ENCODE results near the gene SEL1L.

The SEL1L gene

GRCh38 chr14:81430235-81430634, 103.4 kb downstream of the SEL1L start:
- TF ChIP-seq SIN3A (IDR thresholded peaks at IDR 0.05; ENCODE audit: borderline replicate concordance, insufficient read depth, low read length) = no peak
- no peak for TF ChIP-seq POLR2AphosphoS5 (IDR thresholded peaks at IDR 0.05; ENCODE audit: low read depth, low read length)
- TF ChIP-seq TAF1 (IDR thresholded peaks at IDR 0.05; ENCODE audit: borderline replicate concordance, insufficient read depth, low read length) = no peak
- no peak for TF ChIP-seq FOXP2 (optimal IDR thresholded peaks at IDR 0.05; ENCODE audit: borderline replicate concordance, extremely low read depth, extremely low read length, insufficient read depth)
- TF ChIP-seq, protein P1, sequence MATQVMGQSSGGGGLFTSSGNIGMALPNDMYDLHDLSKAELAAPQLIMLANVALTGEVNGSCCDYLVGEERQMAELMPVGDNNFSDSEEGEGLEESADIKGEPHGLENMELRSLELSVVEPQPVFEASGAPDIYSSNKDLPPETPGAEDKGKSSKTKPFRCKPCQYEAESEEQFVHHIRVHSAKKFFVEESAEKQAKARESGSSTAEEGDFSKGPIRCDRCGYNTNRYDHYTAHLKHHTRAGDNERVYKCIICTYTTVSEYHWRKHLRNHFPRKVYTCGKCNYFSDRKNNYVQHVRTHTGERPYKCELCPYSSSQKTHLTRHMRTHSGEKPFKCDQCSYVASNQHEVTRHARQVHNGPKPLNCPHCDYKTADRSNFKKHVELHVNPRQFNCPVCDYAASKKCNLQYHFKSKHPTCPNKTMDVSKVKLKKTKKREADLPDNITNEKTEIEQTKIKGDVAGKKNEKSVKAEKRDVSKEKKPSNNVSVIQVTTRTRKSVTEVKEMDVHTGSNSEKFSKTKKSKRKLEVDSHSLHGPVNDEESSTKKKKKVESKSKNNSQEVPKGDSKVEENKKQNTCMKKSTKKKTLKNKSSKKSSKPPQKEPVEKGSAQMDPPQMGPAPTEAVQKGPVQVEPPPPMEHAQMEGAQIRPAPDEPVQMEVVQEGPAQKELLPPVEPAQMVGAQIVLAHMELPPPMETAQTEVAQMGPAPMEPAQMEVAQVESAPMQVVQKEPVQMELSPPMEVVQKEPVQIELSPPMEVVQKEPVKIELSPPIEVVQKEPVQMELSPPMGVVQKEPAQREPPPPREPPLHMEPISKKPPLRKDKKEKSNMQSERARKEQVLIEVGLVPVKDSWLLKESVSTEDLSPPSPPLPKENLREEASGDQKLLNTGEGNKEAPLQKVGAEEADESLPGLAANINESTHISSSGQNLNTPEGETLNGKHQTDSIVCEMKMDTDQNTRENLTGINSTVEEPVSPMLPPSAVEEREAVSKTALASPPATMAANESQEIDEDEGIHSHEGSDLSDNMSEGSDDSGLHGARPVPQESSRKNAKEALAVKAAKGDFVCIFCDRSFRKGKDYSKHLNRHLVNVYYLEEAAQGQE (IDR thresholded peaks at IDR 0.05; ENCODE audit: insufficient read depth in 1 of 2, low read depth in 2 of 2, low read length in 2 of 2) = no peak

DNA sequence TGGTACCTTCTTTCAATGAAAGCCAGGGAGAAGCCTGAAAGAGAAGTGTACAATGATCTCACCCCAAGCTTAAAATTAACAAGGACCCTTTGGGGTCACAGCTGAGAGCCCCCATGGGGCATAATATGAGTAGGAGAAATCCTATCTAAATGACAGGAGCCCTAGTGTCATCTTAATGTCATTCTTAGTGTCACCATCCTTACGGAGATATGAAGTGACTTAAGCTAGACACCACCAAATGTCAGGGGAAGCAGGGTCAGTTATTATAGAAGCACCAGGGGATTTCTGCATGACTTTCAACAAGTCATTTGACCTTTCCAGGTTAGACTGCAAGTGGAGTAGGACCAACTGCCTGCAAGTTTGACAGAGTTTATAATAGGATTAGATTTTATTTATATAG, 104.6 kb downstream of the SEL1L start:
- TF ChIP-seq SIN3A (IDR thresholded peaks at IDR 0.05; ENCODE audit: borderline replicate concordance, insufficient read depth, low read length) = no peak
- no peak for TF ChIP-seq FOXP2 (optimal IDR thresholded peaks at IDR 0.05; ENCODE audit: borderline replicate concordance, extremely low read depth, extremely low read length, insufficient read depth)
- no peak for TF ChIP-seq POLR2AphosphoS5 (IDR thresholded peaks at IDR 0.05; ENCODE audit: low read depth, low read length)
- TF ChIP-seq TAF1 (IDR thresholded peaks at IDR 0.05; ENCODE audit: borderline replicate concordance, insufficient read depth, low read length) = no peak
- TF ChIP-seq, protein P1 (IDR thresholded peaks at IDR 0.05; ENCODE audit: insufficient read depth in 1 of 2, low read depth in 2 of 2, low read length in 2 of 2) = no peak

- TF ChIP-seq TAF1 (IDR thresholded peaks at IDR 0.05; ENCODE audit: borderline replicate concordance, insufficient read depth, low read length) = no peak
Measured at GRCh38 chr14:81427348-81428058, 106.2 kb downstream of the SEL1L start.

GRCh38 chr14:81423504-81423903, 110.1 kb downstream of the SEL1L start:
- TF ChIP-seq FOXP2 (optimal IDR thresholded peaks at IDR 0.05; ENCODE audit: borderline replicate concordance, extremely low read depth, extremely low read length, insufficient read depth) (no peak), SIN3A (IDR thresholded peaks at IDR 0.05; ENCODE audit: borderline replicate concordance, insufficient read depth, low read length) (no peak)

Data from PFSK-1 (cell line).